NOMO-1 treated with DMSO at 0.1 percent for 48 hours (cell line): Measurements from ENCODE around the gene CTU1.

Experiments used
- DNase-seq: peaks from one replicate; lab custom pipeline; 2025; ENCODE audit not compliant: unreplicated experiment; lab: John Stamatoyannopoulos, UW

The CTU1 gene

GRCh38 chr19:51135004-51135403 lies 26.8 kb upstream of the CTU1 start:
- DNase-seq = peak; percentile 73

DNA sequence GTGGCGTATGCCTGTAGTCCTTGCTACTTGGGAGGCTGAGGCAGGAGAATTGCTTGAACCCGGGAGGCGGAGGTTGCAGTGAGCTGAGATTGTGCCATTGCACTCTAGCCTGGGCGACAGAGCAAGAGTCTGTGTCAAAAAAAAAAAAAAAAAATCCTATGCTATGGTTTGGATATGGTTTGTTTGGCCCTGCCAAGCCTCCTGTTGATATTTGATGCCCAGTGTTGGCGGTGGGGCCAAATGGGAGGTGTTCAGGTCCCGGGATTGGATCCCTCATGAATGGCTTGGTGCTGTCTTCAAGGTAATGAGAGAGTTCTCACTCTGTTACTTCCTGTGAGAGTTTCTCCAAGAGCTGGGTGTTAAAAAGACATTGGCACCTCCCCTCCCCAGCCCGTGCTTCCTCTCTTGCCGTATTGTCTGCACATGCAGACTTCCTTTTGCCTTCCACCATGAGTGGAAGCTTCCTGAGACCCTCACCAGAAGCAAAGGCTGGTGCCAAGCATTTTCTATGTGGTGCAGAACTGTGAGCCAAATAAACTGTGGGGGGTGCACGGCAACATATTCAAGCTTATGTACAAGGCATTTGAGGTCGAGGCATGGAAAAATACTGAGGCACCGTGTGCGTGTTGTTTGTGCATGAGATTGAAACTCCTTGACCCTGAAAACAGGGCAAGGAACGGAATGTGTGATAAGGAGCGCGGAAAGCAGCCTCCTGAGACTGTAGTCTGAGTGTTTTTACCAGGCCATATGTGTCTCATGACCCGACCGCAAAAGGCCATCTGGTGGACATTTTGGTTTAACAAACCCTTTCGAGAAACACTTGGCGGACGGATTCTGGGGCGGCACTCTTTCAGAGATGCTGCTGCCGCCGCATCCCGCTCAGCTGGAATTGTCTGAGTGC lies 23.8 kb upstream of the CTU1 start:
- DNase-seq = peak; percentile 68

DNA sequence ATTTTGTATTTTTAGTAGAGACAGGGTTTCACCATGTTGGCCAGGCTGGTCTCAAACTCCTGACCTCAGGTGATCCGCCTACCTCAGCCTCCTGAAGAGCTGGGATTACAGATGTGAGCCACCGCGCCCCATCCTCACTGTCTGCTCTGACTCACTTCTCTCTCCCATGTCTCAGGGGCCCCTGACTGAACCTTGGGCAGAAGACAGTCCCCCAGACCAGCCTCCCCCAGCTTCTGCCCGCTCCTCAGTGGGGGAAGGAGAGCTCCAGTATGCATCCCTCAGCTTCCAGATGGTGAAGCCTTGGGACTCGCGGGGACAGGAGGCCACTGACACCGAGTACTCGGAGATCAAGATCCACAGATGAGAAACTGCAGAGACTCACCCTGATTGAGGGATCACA lies 21.5 kb upstream of the CTU1 start:
- no peak for DNase-seq

GRCh38 chr19:51128227-51128626 lies 20.0 kb upstream of the CTU1 start:
- no peak for DNase-seq

GRCh38 chr19:51127755-51128154 lies 19.5 kb upstream of the CTU1 start:
- DNase-seq = peak; percentile 93

- DNase-seq = no peak
These were observed 18.8 kb upstream of the CTU1 start for GRCh38 chr19:51127032-51127431.

GRCh38 chr19:51125421-51126075 lies 17.3 kb upstream of the CTU1 start:
- DNase-seq = no peak

GRCh38 chr19:51124729-51125128 lies 16.5 kb upstream of the CTU1 start, which contains the start of gene SIGLEC9:
Gene SIGLEC9 (plus strand): TSS chr19:51124906. CDS start chr19:51124975, 69 bp downstream.
- DNase-seq = peak; percentile 10

DNA sequence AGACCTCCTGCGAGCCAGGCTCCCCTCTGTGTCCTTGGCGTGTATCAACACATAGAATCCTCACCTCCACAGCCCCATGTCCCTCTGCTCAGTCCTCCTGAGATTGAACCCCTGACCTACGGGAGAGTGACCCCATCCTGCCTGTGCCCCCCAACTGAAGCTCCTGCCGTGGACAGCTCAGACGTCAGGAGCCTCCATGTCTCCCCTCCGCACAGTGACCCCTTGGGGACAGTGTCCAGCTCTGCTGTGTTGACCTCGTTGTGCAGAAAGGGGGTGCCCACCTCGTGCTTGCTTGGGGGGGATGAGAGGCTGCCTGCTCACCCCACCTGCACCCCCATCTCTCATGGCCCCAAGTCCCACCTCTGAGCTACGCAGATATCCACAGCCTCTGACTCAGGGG lies 16.0 kb upstream of the CTU1 start:
- no peak for DNase-seq

DNA sequence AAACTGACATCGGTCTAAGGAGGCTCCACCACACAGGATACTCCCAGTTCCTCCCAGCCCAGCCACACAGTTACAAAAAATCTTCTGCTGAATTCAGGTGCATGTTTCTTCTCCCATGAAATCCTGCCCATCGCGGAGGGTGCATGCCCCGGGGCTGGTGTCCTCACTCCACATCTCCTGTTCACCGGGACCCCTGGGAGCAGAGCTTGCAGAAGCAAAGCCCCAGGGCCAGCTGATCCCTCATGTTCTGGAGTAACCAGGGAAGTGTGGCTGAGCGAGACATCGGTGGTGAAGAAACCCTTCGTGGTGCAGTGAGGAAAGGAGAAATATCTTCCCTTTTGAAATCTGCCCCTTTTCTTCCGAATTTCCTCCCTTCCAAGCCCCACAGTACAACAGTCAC lies 15.6 kb upstream of the CTU1 start:
- DNase-seq = no peak

DNA sequence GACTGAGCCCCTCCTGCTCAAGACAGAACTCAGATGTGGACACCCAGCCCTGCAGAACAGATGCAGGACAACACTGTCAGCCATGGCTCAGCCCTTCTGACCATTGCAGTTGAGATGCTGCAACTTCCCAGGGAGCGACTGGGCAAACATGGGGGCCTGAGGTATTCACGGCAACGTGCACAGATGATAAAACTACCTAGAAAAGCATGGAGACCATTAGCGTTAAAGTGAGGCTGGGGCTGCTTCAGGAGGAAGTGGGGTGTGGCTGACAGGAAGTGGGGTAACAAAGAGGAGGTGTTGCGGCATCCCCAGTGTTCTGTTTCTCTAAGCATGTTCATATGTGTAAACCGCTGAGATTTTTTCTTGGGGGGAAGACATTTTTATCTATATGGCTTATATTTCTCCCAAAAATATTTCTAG lies 15.2 kb upstream of the CTU1 start:
- DNase-seq = peak; percentile 90

DNA sequence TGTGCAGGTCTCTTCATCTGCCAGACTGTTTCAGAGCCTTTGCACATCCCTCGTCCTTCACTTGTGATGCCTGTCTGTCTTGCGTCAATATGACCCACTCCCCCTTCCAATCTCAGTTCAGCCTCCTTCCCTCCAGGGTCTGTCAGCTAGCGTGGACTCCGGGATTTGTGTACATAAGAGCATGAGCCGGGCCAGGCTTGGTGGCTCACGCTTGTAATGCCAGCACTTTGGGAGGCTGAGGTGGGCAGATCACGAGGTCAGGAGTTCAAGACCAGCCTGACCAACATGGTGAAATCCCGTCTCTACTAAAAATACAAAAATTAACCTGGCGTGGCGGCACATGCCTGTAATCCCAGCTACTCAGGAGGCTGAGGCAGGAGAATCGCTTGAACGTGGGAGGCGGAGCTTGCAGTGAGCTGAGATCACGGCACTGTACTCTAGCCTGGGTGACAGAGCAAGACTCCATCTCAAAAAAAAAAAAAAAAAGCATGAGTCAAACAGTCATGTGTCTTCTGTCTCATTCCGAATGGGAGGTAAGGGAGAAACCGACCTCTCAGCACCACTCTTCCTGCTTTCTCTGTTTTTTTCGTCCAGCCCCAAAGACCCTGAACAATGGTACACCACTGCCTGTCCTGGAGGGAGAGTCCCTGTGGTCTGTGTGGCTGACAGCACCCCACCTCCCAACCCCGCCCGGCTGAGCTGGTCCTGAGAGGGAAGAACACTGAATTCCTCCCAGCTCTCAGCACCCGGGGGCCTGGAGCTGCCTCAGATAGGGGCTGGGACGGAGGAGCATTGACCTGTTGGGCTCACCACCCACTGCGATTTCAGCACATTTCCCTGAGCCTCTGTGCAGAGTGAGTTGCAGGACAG lies 14.1 kb upstream of the CTU1 start:
- DNase-seq = no peak

GRCh38 chr19:51121257-51121656 lies 13.0 kb upstream of the CTU1 start:
- DNase-seq = no peak

GRCh38 chr19:51120160-51120559 lies 12.0 kb upstream of the CTU1 start:
- no peak for DNase-seq

GRCh38 chr19:51119611-51120010 lies 11.4 kb upstream of the CTU1 start:
- DNase-seq = no peak

GRCh38 chr19:51119101-51119500 lies 10.9 kb upstream of the CTU1 start:
- DNase-seq = no peak

DNA sequence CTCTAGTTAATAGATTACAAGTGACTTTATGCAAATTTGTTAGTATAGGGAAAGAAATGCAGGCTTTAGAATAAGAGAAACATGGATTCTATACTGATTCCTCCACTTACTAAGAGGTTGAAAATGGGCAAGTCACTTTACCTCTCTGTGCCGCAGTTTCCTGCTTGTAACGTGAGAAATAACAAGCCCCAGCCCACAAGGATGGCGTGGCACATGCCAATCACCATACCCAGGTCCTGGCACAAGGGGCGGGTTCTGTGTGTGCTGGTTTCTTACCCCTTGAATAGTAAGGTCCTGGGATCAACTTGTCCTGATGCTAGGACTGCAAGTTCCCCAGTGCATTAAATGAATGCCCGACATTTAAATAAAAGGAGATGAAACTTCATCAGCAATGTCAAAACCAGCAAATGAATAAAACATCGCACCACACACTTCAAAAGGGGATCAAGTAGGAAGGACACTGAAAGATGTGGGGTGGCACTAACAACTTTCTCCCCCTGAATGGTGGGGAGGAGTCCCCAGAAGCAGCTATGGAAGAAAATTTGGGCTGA lies 8.6 kb upstream of the CTU1 start:
- DNase-seq = no peak

- peak; percentile 89 for DNase-seq
These were observed 6.0 kb upstream of the CTU1 start for GRCh38 chr19:51114087-51114729.

DNA sequence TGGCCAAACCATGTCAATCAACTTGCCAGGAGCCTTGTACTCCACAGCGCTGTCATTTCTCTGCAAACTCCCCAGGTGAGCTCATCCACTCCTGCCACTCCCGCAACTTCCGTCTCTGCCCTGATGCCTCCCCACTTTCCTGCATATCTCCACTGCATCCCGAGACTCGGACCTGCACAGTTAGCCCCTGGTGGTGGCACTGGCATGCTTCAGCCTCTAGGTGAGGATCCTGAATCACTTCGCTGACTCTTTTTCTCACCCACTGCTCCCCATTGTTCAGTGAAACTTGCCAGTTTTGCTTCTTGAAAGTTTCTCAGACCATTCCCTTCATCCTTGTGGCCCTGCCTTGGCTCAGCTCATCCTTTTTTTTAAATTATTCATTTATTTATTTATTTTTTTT lies 3.4 kb upstream of the CTU1 start:
- DNase-seq = no peak

- no peak for DNase-seq
These were observed 2.4 kb upstream of the CTU1 start for GRCh38 chr19:51110666-51110971.

GRCh38 chr19:51108805-51109146 lies 567 bp upstream of the CTU1 start:
- DNase-seq = no peak
